Liver (tissue), 9 donors: ENCODE measurements around the gene ABCC5. TPM values are rescaled to one million over a fixed set of nuclear protein-coding genes. Genes with fewer than 3 reads are reported as not detected.

Experiments used
- DNase-seq: peaks from one replicate; pipeline ENCODE4 v3.0.0-alpha.2; 2017; ENCODE audit warnings: low spot score
- H3K27ac ChIP-seq, 2 donors: one replicate each; pipeline ENCODE4 v1.7.0; 2013; ENCODE audit warnings: inconsistent platforms in 2 of 2, low read length in 2 of 2, control low read depth in 1 of 2, low read depth in 1 of 2, mild to moderate bottlenecking in 1 of 2
- H3K27me3 ChIP-seq, 4 donors: one replicate each; pipeline versions ENCODE4 v1.6.1 to v1.7.0; 2013; ENCODE audit warnings: low read length in 3 of 4, inconsistent platforms in 1 of 4, mild to moderate bottlenecking in 1 of 4, moderate library complexity in 1 of 4; ENCODE audit not compliant: control insufficient read depth in 4 of 4, insufficient read depth in 4 of 4
- H3K36me3 ChIP-seq, 4 donors: one replicate each; pipeline versions ENCODE4 v1.6.1 to v1.7.0; 2013; ENCODE audit warnings: low read length in 3 of 4, mild to moderate bottlenecking in 3 of 4, low read depth in 1 of 4, moderate library complexity in 1 of 4; ENCODE audit not compliant: control insufficient read depth in 4 of 4, insufficient read depth in 3 of 4
- H3K4me1 ChIP-seq, 4 donors: one replicate each; pipeline versions ENCODE4 v1.6.1 to v1.7.0; 2013; ENCODE audit warnings: low read length in 3 of 4, mild to moderate bottlenecking in 3 of 4, moderate library complexity in 1 of 4; ENCODE audit not compliant: control insufficient read depth in 4 of 4, insufficient read depth in 4 of 4
- H3K4me3 ChIP-seq, 3 donors: one replicate each; pipeline versions ENCODE4 v1.6.1 to v1.7.0; 2013; ENCODE audit warnings: low read length in 3 of 3, control low read depth in 1 of 3, low read depth in 1 of 3, mild to moderate bottlenecking in 1 of 3
- H3K9ac ChIP-seq, 2 donors: one replicate each; pipeline ENCODE4 v1.7.0; 2013; ENCODE audit warnings: low read length in 2 of 2, mild to moderate bottlenecking in 2 of 2, moderate library complexity in 2 of 2, control low read depth in 1 of 2, low read depth in 1 of 2
- H3K9me3 ChIP-seq, 4 donors: one replicate each; pipeline versions ENCODE4 v1.6.1 to v1.7.0; 2013; ENCODE audit warnings: low read length in 3 of 4; ENCODE audit not compliant: control insufficient read depth in 4 of 4
- CTCF ChIP-seq: fragments of 150-350 bp; IDR thresholded peaks from 2 replicates; pipeline ENCODE4 v1.5.1; 2017; ENCODE audit warnings: improper control_type of control experiment, low read depth, low read length; ENCODE audit not compliant: missing input control
- FOXA2 ChIP-seq: IDR thresholded peaks from 2 replicates; pipeline ENCODE4 v1.6.1; 2016; ENCODE audit warnings: antibody characterized with exemption
- GABPA ChIP-seq, 2 donors: IDR thresholded peaks in 1 of 2; conservative IDR thresholded peaks in 1 of 2; 2 replicates each; pipeline ENCODE4 v1.6.1; 2016; ENCODE audit warnings: antibody characterized with exemption in 2 of 2, mild to moderate bottlenecking in 1 of 2, moderate library complexity in 1 of 2
- HNF4A ChIP-seq, 2 donors: conservative IDR thresholded peaks; 2 replicates each; pipeline ENCODE4 v1.6.1; 2016; ENCODE audit warnings: antibody characterized with exemption in 2 of 2, mild to moderate bottlenecking in 2 of 2
- HNF4G ChIP-seq: IDR thresholded peaks from 2 replicates; pipeline ENCODE4 v1.6.1; 2016; ENCODE audit warnings: antibody characterized with exemption
- MAX ChIP-seq: IDR thresholded peaks from 2 replicates; pipeline ENCODE4 v1.6.1; 2016; ENCODE audit warnings: antibody characterized with exemption
- NR2F2 ChIP-seq: IDR thresholded peaks from 2 replicates; pipeline ENCODE4 v1.6.1; 2016; ENCODE audit warnings: antibody characterized with exemption
- RAD21 ChIP-seq, 2 donors: IDR thresholded peaks; 2 replicates each; pipeline ENCODE4 v1.6.1; 2016; ENCODE audit warnings: antibody characterized with exemption in 2 of 2, mild to moderate bottlenecking in 2 of 2
- REST ChIP-seq: IDR thresholded peaks from 2 replicates; pipeline ENCODE4 v1.6.1; 2016; ENCODE audit warnings: antibody characterized with exemption, mild to moderate bottlenecking
- RXRA ChIP-seq, 2 donors: IDR thresholded peaks; 2 replicates each; pipeline ENCODE4 v1.6.1; 2017 to 2018; ENCODE audit warnings: antibody characterized with exemption in 2 of 2, mild to moderate bottlenecking in 1 of 2
- SP1 ChIP-seq: IDR thresholded peaks from 2 replicates; pipeline ENCODE4 v1.6.1; 2018; ENCODE audit warnings: antibody characterized with exemption, mild to moderate bottlenecking
- TAF1 ChIP-seq: conservative IDR thresholded peaks from 2 replicates; pipeline ENCODE4 v1.6.1; 2016; ENCODE audit warnings: antibody characterized with exemption, mild to moderate bottlenecking
- YY1 ChIP-seq: IDR thresholded peaks from 2 replicates; pipeline ENCODE4 v1.6.1; 2016; ENCODE audit warnings: antibody characterized with exemption, mild to moderate bottlenecking
- ZBTB33 ChIP-seq: IDR thresholded peaks from 2 replicates; pipeline ENCODE4 v1.6.1; 2016; ENCODE audit warnings: antibody characterized with exemption
- WGBS: extraction: QIAGEN DNeasy Blood & Tissue Kit; methylation state at CpG from one replicate; pipeline ENCODE4 v1.1.7; 2013; 5-methylcytosine and 5-hydroxymethylcytosine counted together
- polyA plus RNA-seq, 2 donors: library from polyadenylated mRNA; stranded (reverse) in 1 of 2; unstranded in 1 of 2; fragments of 200-250 nt in 1 of 2; fragments of >200 nt in 1 of 2; fragmentation: Nextera tagmentation in 1 of 2; extraction: Ambion mirVana in 1 of 2; gene quantifications; one replicate each; pipeline versions ENCODE4 v1.2.1 to v1.2.3, GENCODE V29; 2013 to 2015
- total RNA-seq, 2 donors: library from RNA; depleted of rRNA; stranded (reverse); fragments of >200 nt; gene quantifications; one replicate each; pipeline ENCODE4 v1.2.3, GENCODE V29; 2014
- donor health status: healthy.
- donor health status: healthy.
- donor health status: healthy.
- donor health status: healthy.
- donor health status: healthy.

Gene ABCC5
- total and polyA plus RNA-seq, 4 donors, result 2.8 to 35.7 (median 8.1) TPM

GRCh38 chr3:183897606-183898005 is 120.1 kb downstream of the ABCC5 start:
- Histone ChIP-seq H3K27me3 (no peaks in the 10 kb centered on the region), H3K9me3 (no peaks in the 10 kb centered on the region), H3K27ac (no peak overlapping the region), H3K9ac (no peak overlapping the region), H3K4me1 (peaks cover 0 to 4% (median 0%) of the 10 kb centered on the region in 4 donors), H3K36me3 (no peaks in the 10 kb centered on the region), H3K4me3 (no peak overlapping the region)
- no peak for TF ChIP-seq ZBTB33
- no peak for DNase-seq
- WGBS, result 85% methylated on average over 4 of the region's 4 CpGs

GRCh38 chr3:183896610-183897009 is 121.1 kb downstream of the ABCC5 start:
- H3K4me3 ChIP-seq, result no peak overlapping the region
- no peak overlapping the region for H3K27ac ChIP-seq
- no peaks in the 10 kb centered on the region for H3K27me3 ChIP-seq
- WGBS, result 38% methylated on average over 2 of the region's 2 CpGs
- no peaks in the 10 kb centered on the region for H3K36me3 ChIP-seq
- peaks cover 0 to 4% (median 0%) of the 10 kb centered on the region in 4 donors for H3K4me1 ChIP-seq
- no peak for DNase-seq
- TF ChIP-seq TAF1 (no peak), HNF4A (conservative IDR thresholded peaks at IDR 0.05) (no peak), FOXA2 (no peak), YY1 (no peak), HNF4G (no peak), REST (no peak), CTCF (no peak), GABPA (IDR thresholded peaks at IDR 0.05 in 1 of 2, conservative IDR thresholded peaks at IDR 0.05 in 1 of 2) (no peak), RAD21 (IDR thresholded peaks at IDR 0.05) (no peak), NR2F2 (no peak), MAX (no peak), SP1 (no peak), ZBTB33 (no peak), RXRA (IDR thresholded peaks at IDR 0.05) (no peak)
- H3K9ac ChIP-seq, result no peak overlapping the region
- H3K9me3 ChIP-seq, result no peaks in the 10 kb centered on the region
